Measurements from ENCODE around the gene KBTBD8. TPM values are rescaled to one million over a fixed set of nuclear protein-coding genes. Genes with fewer than 3 reads are reported as not detected.
A peak's percentile ranks its signal among the peaks of the same experiment; 100 is the strongest.

The KBTBD8 gene
- total and polyA plus RNA-seq, 9 of the 15 experiments (the other 6 are each of a cell fraction or from before 2014, with no cell fraction given), result 2.7 to 9.1 (median 5.6) TPM

DNA sequence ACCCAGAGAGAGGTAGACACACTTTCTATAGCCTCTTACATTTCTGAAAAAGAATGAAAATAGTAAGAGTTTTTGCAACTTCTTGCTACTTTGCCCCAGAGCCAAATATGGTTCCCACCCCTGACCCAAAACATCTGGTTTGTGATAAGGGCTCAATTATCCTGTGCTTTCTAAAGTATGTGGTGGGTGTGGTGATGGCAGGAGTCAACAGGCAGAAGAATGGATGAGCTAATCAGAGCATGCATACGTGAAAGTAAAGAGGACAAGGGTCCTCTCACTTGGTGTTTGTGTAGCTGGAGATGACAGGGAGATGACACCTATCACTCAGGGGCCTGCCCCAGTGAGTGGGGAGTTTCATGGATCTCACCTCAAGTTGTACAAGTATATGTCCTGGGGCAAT is 19.1 kb downstream of the KBTBD8 start (continued):
- peak; percentile 91 for TF ChIP-seq TAL1 (IDR thresholded peaks at IDR 0.05)
- no peak for TF ChIP-seq KLF6 (CRISPR knock-in tag; IDR thresholded peaks at IDR 0.05; ENCODE audit: borderline replicate concordance)
- TF ChIP-seq, protein P1, sequence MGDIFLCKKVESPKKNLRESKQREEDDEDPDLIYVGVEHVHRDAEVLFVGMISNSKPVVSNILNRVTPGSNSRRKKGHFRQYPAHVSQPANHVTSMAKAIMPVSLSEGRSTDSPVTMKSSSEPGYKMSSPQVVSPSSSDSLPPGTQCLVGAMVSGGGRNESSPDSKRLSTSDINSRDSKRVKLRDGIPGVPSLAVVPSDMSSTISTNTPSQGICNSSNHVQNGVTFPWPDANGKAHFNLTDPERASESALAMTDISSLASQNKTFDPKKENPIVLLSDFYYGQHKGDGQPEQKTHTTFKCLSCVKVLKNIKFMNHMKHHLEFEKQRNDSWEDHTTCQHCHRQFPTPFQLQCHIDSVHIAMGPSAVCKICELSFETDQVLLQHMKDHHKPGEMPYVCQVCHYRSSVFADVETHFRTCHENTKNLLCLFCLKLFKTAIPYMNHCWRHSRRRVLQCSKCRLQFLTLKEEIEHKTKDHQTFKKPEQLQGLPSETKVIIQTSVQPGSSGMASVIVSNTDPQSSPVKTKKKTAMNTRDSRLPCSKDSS (IDR thresholded peaks at IDR 0.05; ENCODE audit: low read depth, partially characterized antibody), result no peak
- TF ChIP-seq, protein P2, sequence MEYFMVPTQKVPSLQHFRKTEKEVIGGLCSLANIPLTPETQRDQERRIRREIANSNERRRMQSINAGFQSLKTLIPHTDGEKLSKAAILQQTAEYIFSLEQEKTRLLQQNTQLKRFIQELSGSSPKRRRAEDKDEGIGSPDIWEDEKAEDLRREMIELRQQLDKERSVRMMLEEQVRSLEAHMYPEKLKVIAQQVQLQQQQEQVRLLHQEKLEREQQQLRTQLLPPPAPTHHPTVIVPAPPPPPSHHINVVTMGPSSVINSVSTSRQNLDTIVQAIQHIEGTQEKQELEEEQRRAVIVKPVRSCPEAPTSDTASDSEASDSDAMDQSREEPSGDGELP (CRISPR knock-in tag; IDR thresholded peaks at IDR 0.05; ENCODE audit: borderline replicate concordance), result peak; percentile 70
- no peak for TF ChIP-seq XRCC5 (IDR thresholded peaks at IDR 0.05; ENCODE audit: low read depth, low read length)
- peak; percentile 91 for TF ChIP-seq CBFA2T2 (conservative IDR thresholded peaks at IDR 0.05)
- no peak for TF ChIP-seq ZFPM2 (CRISPR knock-in tag; IDR thresholded peaks at IDR 0.05)
- TF ChIP-seq NR2C2 (CRISPR knock-in tag; IDR thresholded peaks at IDR 0.05), result no peak
- TF ChIP-seq NR2C2 (tag; IDR thresholded peaks at IDR 0.05), result no peak
- peak; percentile 76 for TF ChIP-seq PML (IDR thresholded peaks at IDR 0.05; ENCODE audit: low read length)
- no peak for TF ChIP-seq PRPF4 (IDR thresholded peaks at IDR 0.05; ENCODE audit: insufficient read depth, low read depth, low read length, poor library complexity, severe bottlenecking)
- no peak for TF ChIP-seq TAF7 (tag; IDR thresholded peaks at IDR 0.05)
- TF ChIP-seq ZNF324 (CRISPR knock-in tag; IDR thresholded peaks at IDR 0.05), result no peak
- no peak for TF ChIP-seq ZNF707 (CRISPR knock-in tag; conservative IDR thresholded peaks at IDR 0.05)
- no peak for TF ChIP-seq RFX7 (CRISPR knock-in tag; IDR thresholded peaks at IDR 0.05)
- TF ChIP-seq, protein P3, sequence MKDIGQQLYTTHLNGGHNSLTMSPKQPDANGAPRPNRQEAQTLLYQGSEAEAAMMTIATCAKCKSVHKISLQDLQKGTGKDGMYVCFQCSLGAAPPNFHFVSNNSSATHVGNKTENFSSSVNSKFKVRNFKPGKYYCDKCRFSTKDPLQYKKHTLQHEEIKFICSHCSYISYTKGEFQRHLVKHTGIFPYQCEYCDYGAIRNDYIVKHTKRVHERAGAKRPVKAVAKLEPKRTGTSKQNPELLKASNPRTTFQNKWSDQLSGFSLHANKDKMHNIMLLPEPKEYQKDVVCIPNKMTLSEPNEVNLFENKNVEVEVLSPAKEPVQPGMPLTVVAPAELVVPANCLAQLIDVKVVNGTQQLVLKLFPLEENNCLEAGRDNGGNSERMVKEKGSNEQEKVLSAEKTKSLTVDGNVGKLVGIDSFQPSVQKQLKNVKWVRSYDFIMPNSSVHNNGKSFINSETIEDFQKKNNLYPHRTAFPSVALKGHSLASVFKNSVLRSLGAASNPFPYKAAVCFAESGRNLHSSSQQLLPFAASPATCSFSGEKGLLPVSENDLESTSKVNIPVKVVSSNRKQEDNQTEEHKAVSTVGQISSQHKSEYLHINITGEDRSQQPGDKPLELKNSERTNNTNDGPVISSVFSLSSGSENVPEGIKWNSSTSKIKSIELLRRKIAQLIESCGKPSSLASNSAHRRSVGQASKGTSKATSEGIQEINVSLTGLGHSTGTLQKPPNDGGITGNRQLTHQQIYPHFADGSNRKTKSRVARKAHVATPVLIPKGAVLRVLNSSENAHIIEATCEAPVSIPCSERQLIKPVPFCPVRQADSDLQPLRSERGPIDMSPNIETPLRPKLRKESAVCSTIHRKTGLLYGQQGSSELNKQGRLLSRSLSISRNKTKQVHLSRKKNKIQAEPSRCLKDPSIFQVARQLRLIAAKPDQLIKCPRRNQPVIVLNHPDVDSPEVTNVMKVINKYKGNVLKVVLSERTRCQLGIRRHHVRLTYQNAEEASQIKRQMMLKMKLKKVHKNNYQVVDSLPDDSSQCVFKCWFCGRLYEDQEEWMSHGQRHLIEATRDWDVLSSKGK (CRISPR knock-in tag; IDR thresholded peaks at IDR 0.05), result no peak
- peak in 1 of 2 experiments; percentile 43; a peak in 1 of 4 replicates for TF ChIP-seq TBL1XR1 (IDR thresholded peaks at IDR 0.05; ENCODE audit: low read length in 2 of 2)
- TF ChIP-seq RAD51 (IDR thresholded peaks at IDR 0.05; ENCODE audit: borderline replicate concordance, low read depth), result 0 out of 2 replicates have a peak, but pooled peaks have one; percentile 25
- TF ChIP-seq, protein P4, sequence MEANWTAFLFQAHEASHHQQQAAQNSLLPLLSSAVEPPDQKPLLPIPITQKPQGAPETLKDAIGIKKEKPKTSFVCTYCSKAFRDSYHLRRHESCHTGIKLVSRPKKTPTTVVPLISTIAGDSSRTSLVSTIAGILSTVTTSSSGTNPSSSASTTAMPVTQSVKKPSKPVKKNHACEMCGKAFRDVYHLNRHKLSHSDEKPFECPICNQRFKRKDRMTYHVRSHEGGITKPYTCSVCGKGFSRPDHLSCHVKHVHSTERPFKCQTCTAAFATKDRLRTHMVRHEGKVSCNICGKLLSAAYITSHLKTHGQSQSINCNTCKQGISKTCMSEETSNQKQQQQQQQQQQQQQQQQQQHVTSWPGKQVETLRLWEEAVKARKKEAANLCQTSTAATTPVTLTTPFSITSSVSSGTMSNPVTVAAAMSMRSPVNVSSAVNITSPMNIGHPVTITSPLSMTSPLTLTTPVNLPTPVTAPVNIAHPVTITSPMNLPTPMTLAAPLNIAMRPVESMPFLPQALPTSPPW (CRISPR knock-in tag; IDR thresholded peaks at IDR 0.05), result 0 out of 2 replicates have a peak, but pooled peaks have one; percentile 12
- no peak for TF ChIP-seq KAT7 (CRISPR knock-in tag; IDR thresholded peaks at IDR 0.05; ENCODE audit: borderline replicate concordance)
- TF ChIP-seq NBN (IDR thresholded peaks at IDR 0.05; ENCODE audit: low read depth), result peak; percentile 77
- TF ChIP-seq E2F3 (CRISPR knock-in tag; IDR thresholded peaks at IDR 0.05), result no peak
- TF ChIP-seq FOXM1 (IDR thresholded peaks at IDR 0.05; ENCODE audit: low read depth), result peak; percentile 66
- no peak for TF ChIP-seq FOXM1 (CRISPR knock-in tag; IDR thresholded peaks at IDR 0.05; ENCODE audit: low read depth)
